GM08714 (cell line): Measurements from ENCODE around the gene MTHFR.

ENCODE experiments used
- H3K4me3 ChIP-seq: fragments of 200-500 bp; sonication (Bioruptor generic); 2 replicates; pipeline ENCODE4 v1.5.1; 2014; ENCODE audit warnings: mild to moderate bottlenecking, low read length, inconsistent platforms
- ZNF274 ChIP-seq: IDR thresholded peaks from 2 replicates; pipeline ENCODE4 v1.6.1; 2012; ENCODE audit warnings: mild to moderate bottlenecking, low read depth, low read length

MTHFR gene

DNA sequence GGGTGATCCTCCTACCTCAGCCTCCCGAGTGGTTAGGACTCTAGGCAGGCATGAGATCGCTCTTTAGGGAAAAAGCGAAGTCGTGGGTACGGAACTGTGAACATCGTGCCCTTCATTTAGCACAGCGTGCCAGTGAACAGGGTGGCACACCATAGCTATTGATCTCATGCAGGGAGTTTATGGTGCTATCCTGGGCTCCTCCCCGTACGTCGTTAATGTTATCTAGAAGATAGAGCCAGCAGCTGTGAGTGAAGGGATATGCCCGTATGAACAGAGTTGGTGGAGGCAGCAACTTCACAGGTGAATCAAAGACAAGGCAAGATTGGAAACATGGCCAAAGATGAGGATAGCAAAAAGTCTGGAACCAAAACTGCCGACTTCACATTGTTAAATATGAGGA is 11.4 kb upstream of the MTHFR start:
- no peak for TF ChIP-seq ZNF274
- H3K4me3 ChIP-seq = no peak overlapping the region

DNA sequence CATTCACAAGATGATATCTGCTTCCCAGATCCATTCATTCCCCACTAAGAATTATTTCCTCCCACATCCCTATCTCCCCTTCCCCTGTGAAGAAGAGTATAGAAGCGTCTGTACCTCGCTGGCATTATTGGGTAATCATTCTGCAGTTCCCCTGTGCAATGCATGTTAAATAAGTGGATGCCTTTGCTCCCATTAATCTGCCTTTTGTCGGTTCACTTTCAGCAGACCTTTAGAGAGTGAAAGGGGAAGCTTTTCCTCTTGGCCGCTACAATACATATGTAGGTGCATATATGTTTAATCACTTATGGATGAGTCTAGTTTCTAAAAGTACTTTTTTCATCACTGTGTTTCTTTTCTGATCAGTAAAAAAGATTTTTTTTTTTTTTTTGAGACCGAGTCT is 7.3 kb upstream of the MTHFR start:
- no peak for TF ChIP-seq ZNF274
- H3K4me3 ChIP-seq = no peak overlapping the region

- H3K4me3 ChIP-seq = peak overlapping the region; percentile 97
- no peak for TF ChIP-seq ZNF274
Observed at GRCh38 chr1:11807133-11807532, 1.4 kb upstream of the MTHFR start.

GRCh38 chr1:11806307-11806936 is 658 bp upstream of the MTHFR start:
- H3K4me3 ChIP-seq = peak overlapping the region; percentile 97
- no peak for TF ChIP-seq ZNF274

DNA sequence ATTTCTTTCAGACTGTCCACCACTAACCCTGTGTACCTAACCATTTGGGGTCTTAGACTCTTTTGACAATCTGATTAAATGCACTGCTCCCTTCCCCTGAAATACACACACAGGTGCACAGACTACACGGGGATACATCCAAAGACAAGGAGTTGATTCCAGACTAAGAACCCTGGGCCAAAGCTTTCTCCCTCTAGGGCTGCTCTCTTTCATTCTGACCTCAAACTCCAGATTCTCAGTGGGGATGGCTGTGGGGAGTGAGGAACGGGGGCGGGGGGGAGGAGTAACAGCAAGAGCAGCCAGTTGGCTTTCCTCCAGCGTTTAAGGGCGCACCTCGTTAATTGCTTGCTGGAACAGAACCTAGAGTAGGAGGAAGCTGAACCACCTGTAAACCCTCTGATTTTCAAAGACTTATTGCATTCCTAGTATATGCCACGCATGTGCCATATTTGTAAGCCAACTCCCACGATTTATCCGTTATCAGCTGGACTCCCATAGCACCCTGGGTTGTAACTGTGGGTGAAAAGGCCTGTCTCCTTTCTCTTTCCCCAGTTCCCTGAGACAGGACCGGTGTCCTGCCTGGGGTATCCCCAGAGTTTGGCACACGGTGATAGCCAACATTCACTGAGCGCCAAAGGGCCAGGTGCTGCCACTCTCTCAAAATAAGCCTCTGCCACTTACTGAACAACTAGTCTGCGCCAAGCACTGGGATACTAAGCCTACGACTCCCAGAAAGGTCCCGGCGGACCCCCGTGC is 920 bp downstream of the MTHFR start:
- no peak for TF ChIP-seq ZNF274
- peak overlapping the region; percentile 77 for H3K4me3 ChIP-seq

DNA sequence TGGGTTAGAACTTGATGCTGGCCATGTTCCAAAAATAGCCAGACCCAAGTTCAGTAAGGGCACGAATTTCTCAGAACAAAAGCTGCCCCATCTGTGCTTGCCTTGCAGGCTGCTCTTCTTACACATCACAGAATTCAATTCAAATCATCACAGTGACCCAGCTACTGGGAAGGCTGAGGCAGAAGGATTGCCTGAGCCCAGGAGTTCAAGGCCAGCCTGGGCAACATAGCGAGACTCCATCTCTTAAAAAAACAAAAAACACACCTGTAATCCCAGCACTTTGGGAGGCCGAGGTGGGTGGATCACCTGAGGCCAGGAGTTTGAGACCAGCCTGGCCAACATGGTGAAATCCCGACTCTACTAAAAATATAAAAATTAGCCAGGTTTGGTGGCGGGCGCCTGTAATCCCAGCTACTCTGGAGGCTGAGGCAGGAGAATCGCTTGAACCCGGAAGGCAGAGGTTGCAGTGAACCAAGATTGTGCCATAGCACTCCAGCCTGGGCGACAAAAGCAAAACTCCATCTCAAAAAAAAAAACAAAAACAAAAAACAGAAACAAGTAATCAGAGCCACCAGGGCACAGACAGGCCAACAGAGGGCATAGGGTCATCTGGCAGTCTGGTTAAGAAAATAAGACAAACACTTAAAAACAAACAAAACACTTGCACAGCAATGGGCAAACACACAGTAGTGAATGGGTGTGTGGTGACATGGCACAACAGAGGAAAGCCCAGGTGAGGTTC is 1.7 kb downstream of the MTHFR start:
- peak overlapping the region; percentile 12; the same call in 1 of the 2 replicates for H3K4me3 ChIP-seq

DNA sequence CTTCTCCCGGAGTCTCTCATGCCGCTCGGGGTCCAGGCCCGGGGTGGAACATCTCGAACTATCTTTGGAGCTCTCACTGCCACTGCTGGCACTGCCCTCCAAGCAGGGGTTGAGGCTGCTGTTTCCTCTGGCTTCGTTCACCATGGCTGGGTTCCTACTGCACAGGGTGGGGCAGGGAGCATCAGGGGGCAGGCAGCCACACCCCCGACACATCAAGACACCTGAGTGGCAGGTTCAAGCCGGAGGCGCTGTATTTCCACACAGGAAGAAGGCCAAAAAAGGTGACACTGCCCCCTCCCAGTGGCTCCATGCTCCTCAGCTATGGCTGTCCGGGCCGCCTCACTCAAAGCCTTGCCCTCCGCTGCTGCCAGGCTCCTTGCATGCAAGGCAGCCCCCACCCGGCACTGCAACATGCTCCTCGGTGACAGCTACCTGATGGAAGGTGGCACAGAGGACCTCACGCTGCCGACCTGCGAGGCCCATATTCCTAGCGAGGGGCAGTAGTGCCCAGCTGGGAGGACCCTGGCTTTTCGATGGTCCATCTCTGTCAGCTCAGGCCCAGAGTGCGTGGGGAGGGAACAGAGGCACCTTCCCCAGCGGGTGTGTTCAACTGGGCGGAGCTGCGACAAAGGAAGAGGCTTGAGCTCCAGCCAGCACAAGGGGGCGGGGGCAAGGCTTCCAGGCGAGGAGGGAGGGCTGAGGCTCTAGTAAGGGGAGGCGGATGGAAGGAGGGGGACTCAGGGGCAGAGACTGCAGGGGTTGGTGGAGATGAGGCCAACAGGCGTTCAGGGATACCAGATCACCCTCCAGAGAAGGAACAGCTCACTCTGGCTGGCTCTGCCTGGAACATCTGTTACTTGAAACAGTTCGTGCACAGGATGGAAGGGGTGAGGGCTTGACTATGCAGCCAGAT is 2.5 kb downstream of the MTHFR start:
- TF ChIP-seq ZNF274 = no peak
- peak overlapping the region; percentile 49; the same call in 1 of the 2 replicates for H3K4me3 ChIP-seq

- H3K4me3 ChIP-seq = peak overlapping the region; percentile 49; the same call in 1 of the 2 replicates
- no peak for TF ChIP-seq ZNF274
Observed at GRCh38 chr1:11802616-11802972, 3.2 kb downstream of the MTHFR start.

DNA sequence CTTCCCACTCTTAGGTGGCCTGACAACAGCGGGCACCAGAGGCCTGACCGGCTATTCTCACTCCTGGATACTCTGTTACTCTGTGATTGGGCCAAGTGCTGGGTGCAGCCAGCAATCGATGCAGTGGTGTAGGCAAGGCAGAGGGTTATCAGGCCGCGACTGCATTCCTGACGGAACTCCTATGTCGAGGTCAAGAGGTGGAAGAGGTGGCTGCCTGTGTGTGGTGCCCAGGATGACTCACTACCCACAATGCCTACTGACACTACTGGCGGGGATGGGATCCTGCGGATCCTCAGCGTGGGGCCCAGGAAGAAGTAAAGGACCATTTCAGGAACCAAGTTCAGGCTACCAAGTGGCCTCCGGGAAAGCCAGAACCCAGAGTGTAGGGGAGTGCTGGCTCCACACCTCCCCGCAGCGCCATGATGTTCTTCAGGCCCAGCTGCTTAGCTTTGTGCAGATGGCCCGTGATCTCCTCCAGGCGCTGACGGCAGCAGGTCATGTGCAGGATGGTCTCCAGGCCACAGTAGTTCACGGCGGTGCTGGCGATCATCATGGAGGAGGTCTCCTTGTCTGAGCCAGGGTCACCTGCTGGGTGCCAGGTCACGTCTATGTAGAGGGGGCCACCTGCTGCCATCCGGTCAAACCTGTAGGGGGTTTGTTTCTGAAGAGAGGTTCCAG is 4.9 kb downstream of the MTHFR start:
- TF ChIP-seq ZNF274 = no peak
- H3K4me3 ChIP-seq = no peak overlapping the region

DNA sequence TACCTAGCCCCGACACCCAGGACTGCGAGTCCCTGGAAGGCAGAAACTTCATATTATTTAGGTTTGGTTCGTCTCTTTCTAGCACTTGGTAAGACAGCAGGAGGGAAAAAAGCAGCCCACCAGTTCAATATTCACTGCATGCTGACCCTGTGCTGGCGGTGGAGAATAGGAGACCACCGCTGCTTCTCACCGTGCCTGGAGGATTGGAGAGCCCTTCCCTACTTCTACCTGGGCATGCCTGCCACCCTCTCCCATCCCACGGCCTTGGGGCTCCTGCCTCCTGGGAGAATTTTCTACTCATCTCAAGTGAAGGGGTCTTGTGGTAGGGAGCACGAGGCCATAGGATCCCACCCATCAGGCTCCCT is 5.4 kb downstream of the MTHFR start:
- TF ChIP-seq ZNF274 = no peak
- no peak overlapping the region for H3K4me3 ChIP-seq

- no peak overlapping the region for H3K4me3 ChIP-seq
- no peak for TF ChIP-seq ZNF274
Observed at GRCh38 chr1:11799896-11800295, 5.9 kb downstream of the MTHFR start.

DNA sequence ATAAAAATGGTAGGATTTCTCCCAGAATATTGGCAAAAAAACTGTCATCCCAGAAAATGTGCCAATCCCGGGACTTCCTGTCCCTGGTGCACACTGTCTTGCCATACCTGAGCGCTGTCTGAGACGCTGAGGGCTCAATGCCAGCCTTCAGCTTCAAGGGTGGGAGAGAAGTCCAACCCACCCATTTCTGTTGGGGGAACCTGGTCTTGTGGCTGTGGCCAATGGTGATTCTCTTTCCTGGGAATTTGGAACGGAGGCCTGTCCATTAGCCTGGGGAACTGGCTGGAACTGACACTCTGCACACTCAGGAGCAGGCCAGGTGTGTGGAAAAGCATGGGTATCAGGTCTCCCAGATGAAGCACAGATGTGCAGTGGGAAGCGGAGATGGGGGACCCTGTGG is 6.7 kb downstream of the MTHFR start:
- H3K4me3 ChIP-seq = no peak overlapping the region
- no peak for TF ChIP-seq ZNF274

DNA sequence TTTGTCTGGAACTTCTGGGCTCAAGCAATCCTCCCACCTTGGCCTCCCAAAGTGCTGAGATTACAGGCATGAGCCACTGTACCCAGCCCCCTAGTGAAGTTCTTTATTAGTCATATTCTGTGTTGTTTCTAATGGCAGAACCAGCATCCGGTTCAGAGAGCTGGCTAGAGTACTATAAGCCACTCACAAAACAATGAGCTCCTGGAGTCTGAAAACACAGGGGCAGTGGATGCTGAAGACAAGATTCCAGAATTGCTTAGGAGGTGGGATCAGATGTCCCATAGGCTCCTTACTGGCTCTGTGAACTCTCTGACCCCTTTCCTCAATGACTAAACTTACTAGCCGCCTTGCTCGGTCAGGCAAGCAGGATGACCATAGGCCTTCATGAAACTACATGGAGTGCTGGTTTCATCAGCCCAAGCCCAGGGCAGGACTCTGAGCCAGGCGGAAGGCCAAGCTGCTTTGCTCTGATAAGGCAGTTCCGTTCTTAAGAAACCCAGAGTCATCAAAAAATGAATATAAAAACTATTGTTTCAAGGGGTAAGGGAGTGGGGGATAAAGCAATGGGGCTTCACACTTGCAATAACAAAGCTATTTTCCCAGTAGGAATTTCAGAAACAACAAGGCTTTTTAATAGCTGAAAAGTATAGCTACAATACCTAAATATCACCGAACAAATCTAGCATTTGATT is 8.1 kb downstream of the MTHFR start:
- TF ChIP-seq ZNF274 = no peak
- no peak overlapping the region for H3K4me3 ChIP-seq
